GM23338 (cell line): Measurements from ENCODE around the gene KLF7. TPM values are rescaled to one million over a fixed set of nuclear protein-coding genes. Genes with fewer than 3 reads are reported as not detected.

Source experiments
- ATAC-seq: fragments of 200-7000 bp; cut with Tn5 transposase; 3 replicates; pipeline ENCODE4 v1.9.1; 2020
- DNase-seq: peaks from one replicate; pipeline ENCODE4 v3.0.0-alpha.2; 2015; ENCODE audit warnings: low spot score
- H2AFZ ChIP-seq: fragments of 200-600 bp; sonication (generic); 2 replicates; pipeline ENCODE4 v1.8.0; 2016; ENCODE audit warnings: antibody characterized with exemption, mild to moderate bottlenecking, moderate library complexity
- H3F3A ChIP-seq: fragments of 200-600 bp; sonication (generic); replicated peaks from 2 replicates; pipeline ENCODE4 v1.8.0; 2017; ENCODE audit warnings: antibody characterized with exemption, mixed run types, low read depth
- H3K27ac ChIP-seq: fragments of 200-600 bp; sonication (generic); 2 replicates; pipeline ENCODE4 v1.6.1; 2016; ENCODE audit warnings: low read depth
- H3K27me3 ChIP-seq: fragments of 200-600 bp; sonication (generic); 2 replicates; pipeline ENCODE4 v1.8.0; 2016; ENCODE audit warnings: mild to moderate bottlenecking, mixed run types, moderate library complexity; ENCODE audit not compliant: insufficient read depth
- H3K36me3 ChIP-seq: fragments of 200-600 bp; sonication (generic); 2 replicates; pipeline ENCODE4 v1.8.0; 2016; ENCODE audit warnings: mild to moderate bottlenecking; ENCODE audit not compliant: insufficient read depth
- H3K4me1 ChIP-seq: fragments of 200-600 bp; sonication (generic); 2 replicates; pipeline ENCODE4 v1.8.0; 2016; ENCODE audit warnings: mild to moderate bottlenecking, moderate library complexity; ENCODE audit not compliant: insufficient read depth
- H3K4me2 ChIP-seq: fragments of 200-600 bp; sonication (generic); 2 replicates; pipeline ENCODE4 v1.7.1; 2017; ENCODE audit warnings: mixed run types
- H3K4me3 ChIP-seq: fragments of 200-600 bp; sonication (generic); 2 replicates; pipeline ENCODE4 v1.6.1; 2016; ENCODE audit warnings: mixed run types
- H3K79me2 ChIP-seq: fragments of 200-600 bp; sonication (generic); replicated peaks from 2 replicates; pipeline ENCODE4 v1.8.0; 2017; ENCODE audit warnings: mild to moderate bottlenecking; ENCODE audit not compliant: insufficient read depth
- H3K9me2 ChIP-seq: fragments of 200-600 bp; sonication (generic); 2 replicates; pipeline ENCODE4 v1.8.0; 2017; ENCODE audit not compliant: insufficient read depth
- H4K20me1 ChIP-seq: fragments of 200-600 bp; sonication (generic); replicated peaks from 2 replicates; pipeline ENCODE4 v1.8.0; 2017; ENCODE audit warnings: mild to moderate bottlenecking; ENCODE audit not compliant: insufficient read depth
- H3K27ac Mint-ChIP-seq: 2 replicates; pipeline ENCODE4 v1.8.0; 2020; ENCODE audit warnings: inconsistent platforms, mild to moderate bottlenecking, moderate library complexity, mixed read lengths
- H3K27me3 Mint-ChIP-seq: 3 replicates; pipeline ENCODE4 v1.8.0; 2022; ENCODE audit warnings: low read depth, mild to moderate bottlenecking, moderate library complexity, mixed read lengths, inconsistent platforms; ENCODE audit not compliant: insufficient read depth, poor library complexity
- H3K36me3 Mint-ChIP-seq: 3 replicates; pipeline ENCODE4 v1.8.0; 2021; ENCODE audit warnings: low read depth, mild to moderate bottlenecking, inconsistent platforms, moderate library complexity, mixed read lengths
- H3K4me1 Mint-ChIP-seq: 3 replicates; pipeline ENCODE4 v1.8.0; 2020; ENCODE audit warnings: mild to moderate bottlenecking, inconsistent platforms, mixed read lengths
- H3K4me3 Mint-ChIP-seq: 3 replicates; pipeline ENCODE4 v1.8.0; 2021; ENCODE audit warnings: moderate library complexity, mild to moderate bottlenecking, inconsistent platforms, mixed read lengths
- H3K9me3 Mint-ChIP-seq: 3 replicates; pipeline ENCODE4 v1.8.0; 2020; ENCODE audit warnings: moderate library complexity, mild to moderate bottlenecking, inconsistent platforms, mixed read lengths
- CREB1 ChIP-seq: fragments of 250-450 bp; sonication (Bioruptor Pico); IDR thresholded peaks from 2 replicates; pipeline ENCODE4 v1.5.0; 2020; ENCODE audit warnings: low read depth, mild to moderate bottlenecking, moderate library complexity
- polyA plus RNA-seq: library from polyadenylated mRNA; unstranded; fragments of >200 nt; fragmentation: Nextera tagmentation; extraction: Ambion mirVana; gene quantifications from 2 replicates; pipeline ENCODE4 v1.2.1, GENCODE V29; 2016
- total RNA-seq: library from RNA; depleted of rRNA; stranded (reverse); fragments of >200 nt; shearing (Covaris generic); gene quantifications from 2 replicates; pipeline ENCODE4 v1.2.3, GENCODE V29; 2014
- TF ChIP-seq, protein P1 (sequence below): IDR thresholded peaks from 2 replicates; pipeline ENCODE4 v1.6.1; 2016; ENCODE audit warnings: antibody characterized with exemption
- TF ChIP-seq, protein P2 (sequence below), 2 experiments: fragments of 200-600 bp in 1 of 2; sonication (generic) in 1 of 2; conservative IDR thresholded peaks; 2 replicates each; pipeline versions ENCODE4 v1.5.1 to v1.6.1; 2016 to 2017; ENCODE audit warnings: antibody characterized with exemption in 2 of 2, low read depth in 2 of 2, mild to moderate bottlenecking in 2 of 2, moderate library complexity in 1 of 2
- TF ChIP-seq, protein P3 (sequence below): IDR thresholded peaks from one replicate; pipeline ENCODE4 v1.6.1; 2018; ENCODE audit warnings: antibody characterized with exemption; ENCODE audit not compliant: unreplicated experiment

Gene KLF7
- total and polyA plus RNA-seq, 2 experiments from 2014 or later: 5.7 to 15.4 TPM

DNA sequence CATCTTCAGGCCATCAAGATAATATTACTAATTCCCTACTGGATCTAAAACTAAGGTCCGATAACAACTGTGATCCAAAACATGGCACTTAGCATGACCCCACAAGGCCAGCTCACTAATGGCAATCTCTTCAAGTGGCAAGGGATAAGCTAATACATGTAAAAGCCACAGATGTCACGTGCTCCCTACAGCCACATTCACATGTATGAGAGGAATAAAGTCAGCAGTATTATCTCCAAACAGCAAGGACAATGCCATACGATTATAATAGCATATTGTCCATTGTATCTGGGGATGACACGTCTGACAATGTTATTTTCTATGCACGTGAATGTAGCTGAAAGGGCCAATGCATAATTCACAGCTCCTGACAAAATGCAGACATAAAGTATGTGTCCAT lies 56.0 kb downstream of the KLF7 start:
- Histone ChIP-seq H3K4me1 (no peaks in the 10 kb centered on the region), H3K27me3 (no peaks in the 10 kb centered on the region), H3K36me3 (no peaks in the 10 kb centered on the region), H3K27ac (no peak overlapping the region), H3K4me3 (no peak overlapping the region), H4K20me1 (no peaks in the 10 kb centered on the region), H3K79me2 (peaks cover 9% of the 10 kb centered on the region), H3K9me2 (0 out of 2 replicates have a peak, but pooled peaks cover 3% of the 10 kb centered on the region), H3K4me2 (no peak overlapping the region), H2AFZ (no peak overlapping the region), H3F3A (no peaks in the 10 kb centered on the region)
- Mint-ChIP-seq H3K27me3 (no peaks in the 10 kb centered on the region), H3K36me3 (peaks cover 4% of the 10 kb centered on the region), H3K4me3 (no peak overlapping the region), H3K4me1 (peaks cover 10% of the 10 kb centered on the region), H3K27ac (no peak overlapping the region), H3K9me3 (no peaks in the 10 kb centered on the region)
- TF ChIP-seq, protein P1, sequence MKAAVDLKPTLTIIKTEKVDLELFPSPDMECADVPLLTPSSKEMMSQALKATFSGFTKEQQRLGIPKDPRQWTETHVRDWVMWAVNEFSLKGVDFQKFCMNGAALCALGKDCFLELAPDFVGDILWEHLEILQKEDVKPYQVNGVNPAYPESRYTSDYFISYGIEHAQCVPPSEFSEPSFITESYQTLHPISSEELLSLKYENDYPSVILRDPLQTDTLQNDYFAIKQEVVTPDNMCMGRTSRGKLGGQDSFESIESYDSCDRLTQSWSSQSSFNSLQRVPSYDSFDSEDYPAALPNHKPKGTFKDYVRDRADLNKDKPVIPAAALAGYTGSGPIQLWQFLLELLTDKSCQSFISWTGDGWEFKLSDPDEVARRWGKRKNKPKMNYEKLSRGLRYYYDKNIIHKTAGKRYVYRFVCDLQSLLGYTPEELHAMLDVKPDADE: no peak
- TF ChIP-seq, protein P2, sequence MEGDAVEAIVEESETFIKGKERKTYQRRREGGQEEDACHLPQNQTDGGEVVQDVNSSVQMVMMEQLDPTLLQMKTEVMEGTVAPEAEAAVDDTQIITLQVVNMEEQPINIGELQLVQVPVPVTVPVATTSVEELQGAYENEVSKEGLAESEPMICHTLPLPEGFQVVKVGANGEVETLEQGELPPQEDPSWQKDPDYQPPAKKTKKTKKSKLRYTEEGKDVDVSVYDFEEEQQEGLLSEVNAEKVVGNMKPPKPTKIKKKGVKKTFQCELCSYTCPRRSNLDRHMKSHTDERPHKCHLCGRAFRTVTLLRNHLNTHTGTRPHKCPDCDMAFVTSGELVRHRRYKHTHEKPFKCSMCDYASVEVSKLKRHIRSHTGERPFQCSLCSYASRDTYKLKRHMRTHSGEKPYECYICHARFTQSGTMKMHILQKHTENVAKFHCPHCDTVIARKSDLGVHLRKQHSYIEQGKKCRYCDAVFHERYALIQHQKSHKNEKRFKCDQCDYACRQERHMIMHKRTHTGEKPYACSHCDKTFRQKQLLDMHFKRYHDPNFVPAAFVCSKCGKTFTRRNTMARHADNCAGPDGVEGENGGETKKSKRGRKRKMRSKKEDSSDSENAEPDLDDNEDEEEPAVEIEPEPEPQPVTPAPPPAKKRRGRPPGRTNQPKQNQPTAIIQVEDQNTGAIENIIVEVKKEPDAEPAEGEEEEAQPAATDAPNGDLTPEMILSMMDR (conservative IDR thresholded peaks at IDR 0.05; ENCODE audit: low read depth in 2 of 2): no peak
- DNase-seq (no peak), ATAC-seq (no peak)

- H3F3A ChIP-seq: no peaks in the 10 kb centered on the region
- Mint-ChIP-seq H3K4me3 (no peak overlapping the region), H3K27me3 (no peaks in the 10 kb centered on the region), H3K9me3 (no peaks in the 10 kb centered on the region), H3K4me1 (peaks cover 10% of the 10 kb centered on the region), H3K36me3 (peaks cover 4% of the 10 kb centered on the region), H3K27ac (no peak overlapping the region)
- no peaks in the 10 kb centered on the region for H4K20me1 ChIP-seq
- H3K4me2 ChIP-seq: no peak overlapping the region
- ATAC-seq (no peak), DNase-seq (no peak)
- no peaks in the 10 kb centered on the region for H3K36me3 ChIP-seq
- H3K27ac ChIP-seq: no peak overlapping the region
- H2AFZ ChIP-seq: no peak overlapping the region
- peaks cover 10% of the 10 kb centered on the region for H3K79me2 ChIP-seq
- H3K4me3 ChIP-seq: no peak overlapping the region
- no peaks in the 10 kb centered on the region for H3K4me1 ChIP-seq
- no peaks in the 10 kb centered on the region for H3K27me3 ChIP-seq
- H3K9me2 ChIP-seq: 0 out of 2 replicates have a peak, but pooled peaks cover 3% of the 10 kb centered on the region
- TF ChIP-seq CREB1 (CRISPR knock-in tag): no peak
- TF ChIP-seq, protein P2 (conservative IDR thresholded peaks at IDR 0.05; ENCODE audit: low read depth in 2 of 2): no peak
- TF ChIP-seq, protein P1: no peak
- TF ChIP-seq, protein P3, sequence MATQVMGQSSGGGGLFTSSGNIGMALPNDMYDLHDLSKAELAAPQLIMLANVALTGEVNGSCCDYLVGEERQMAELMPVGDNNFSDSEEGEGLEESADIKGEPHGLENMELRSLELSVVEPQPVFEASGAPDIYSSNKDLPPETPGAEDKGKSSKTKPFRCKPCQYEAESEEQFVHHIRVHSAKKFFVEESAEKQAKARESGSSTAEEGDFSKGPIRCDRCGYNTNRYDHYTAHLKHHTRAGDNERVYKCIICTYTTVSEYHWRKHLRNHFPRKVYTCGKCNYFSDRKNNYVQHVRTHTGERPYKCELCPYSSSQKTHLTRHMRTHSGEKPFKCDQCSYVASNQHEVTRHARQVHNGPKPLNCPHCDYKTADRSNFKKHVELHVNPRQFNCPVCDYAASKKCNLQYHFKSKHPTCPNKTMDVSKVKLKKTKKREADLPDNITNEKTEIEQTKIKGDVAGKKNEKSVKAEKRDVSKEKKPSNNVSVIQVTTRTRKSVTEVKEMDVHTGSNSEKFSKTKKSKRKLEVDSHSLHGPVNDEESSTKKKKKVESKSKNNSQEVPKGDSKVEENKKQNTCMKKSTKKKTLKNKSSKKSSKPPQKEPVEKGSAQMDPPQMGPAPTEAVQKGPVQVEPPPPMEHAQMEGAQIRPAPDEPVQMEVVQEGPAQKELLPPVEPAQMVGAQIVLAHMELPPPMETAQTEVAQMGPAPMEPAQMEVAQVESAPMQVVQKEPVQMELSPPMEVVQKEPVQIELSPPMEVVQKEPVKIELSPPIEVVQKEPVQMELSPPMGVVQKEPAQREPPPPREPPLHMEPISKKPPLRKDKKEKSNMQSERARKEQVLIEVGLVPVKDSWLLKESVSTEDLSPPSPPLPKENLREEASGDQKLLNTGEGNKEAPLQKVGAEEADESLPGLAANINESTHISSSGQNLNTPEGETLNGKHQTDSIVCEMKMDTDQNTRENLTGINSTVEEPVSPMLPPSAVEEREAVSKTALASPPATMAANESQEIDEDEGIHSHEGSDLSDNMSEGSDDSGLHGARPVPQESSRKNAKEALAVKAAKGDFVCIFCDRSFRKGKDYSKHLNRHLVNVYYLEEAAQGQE: no peak
These were observed 57.3 kb downstream of the KLF7 start for GRCh38 chr2:207108440-207108839.
